ENCODE data around the gene ITPR3. TPM values are rescaled to one million over a fixed set of nuclear protein-coding genes. Genes with fewer than 3 reads are reported as not detected.

Gene ITPR3
- 1 to 10 TPM in 2 of 3 donors, under 1 TPM in 1; 0.02 to 7.2 (median 1.1) TPM for polyA plus RNA-seq

DNA sequence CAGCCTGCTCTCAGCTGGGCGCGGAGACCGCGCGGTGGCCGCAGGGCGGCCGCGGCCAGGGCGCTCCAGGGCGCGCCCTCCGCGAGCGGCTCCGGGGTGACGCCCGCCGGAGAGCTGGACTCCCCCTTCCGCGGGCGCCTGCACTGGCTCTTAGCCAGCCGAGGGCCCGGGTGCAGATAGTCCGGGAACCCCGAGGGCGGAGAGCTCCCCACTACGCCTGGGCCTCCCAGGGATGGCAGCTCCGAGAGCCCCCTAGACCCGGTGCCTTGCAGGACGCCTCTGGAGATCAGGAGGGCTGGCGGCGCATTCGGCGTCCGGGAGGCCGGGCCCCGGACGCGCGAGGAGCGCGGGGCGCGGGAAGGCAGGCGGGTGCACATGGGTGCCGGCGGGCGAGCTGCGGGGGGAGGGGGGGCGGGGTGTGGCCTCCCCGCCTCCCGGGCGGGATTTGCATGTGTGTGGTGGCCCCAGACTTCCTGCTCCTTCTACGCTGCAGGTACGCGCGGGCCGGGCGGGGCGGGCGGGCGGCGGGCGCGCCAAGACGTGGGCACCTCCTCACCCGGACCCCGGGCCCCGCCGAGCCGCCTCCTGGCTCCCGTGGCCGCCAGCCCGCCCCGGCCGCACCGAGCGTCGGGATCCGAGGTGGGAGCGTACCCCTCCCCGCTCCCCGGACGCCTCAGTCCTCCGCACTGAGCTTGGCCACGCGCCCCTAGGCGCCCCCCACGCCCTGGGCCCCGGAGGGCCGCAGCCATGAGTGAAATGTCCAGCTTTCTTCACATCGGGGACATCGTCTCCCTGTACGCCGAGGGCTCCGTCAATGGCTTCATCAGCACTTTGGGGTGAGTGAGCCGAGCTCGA, at the start of gene ITPR3:
Gene ITPR3 (plus strand): TSS at position 467 of the 855 bp plus-strand sequence. CDS start 281 bp downstream, at position 748.
- peaks cover 2 to 10% (median 2%) of the 10 kb centered on the region in 3 donors for H3K27me3 Mint-ChIP-seq (ENCODE audit: low read depth in 3 of 3)
- DNase-seq: peak; percentile 72 to 75 (median 73)

DNA sequence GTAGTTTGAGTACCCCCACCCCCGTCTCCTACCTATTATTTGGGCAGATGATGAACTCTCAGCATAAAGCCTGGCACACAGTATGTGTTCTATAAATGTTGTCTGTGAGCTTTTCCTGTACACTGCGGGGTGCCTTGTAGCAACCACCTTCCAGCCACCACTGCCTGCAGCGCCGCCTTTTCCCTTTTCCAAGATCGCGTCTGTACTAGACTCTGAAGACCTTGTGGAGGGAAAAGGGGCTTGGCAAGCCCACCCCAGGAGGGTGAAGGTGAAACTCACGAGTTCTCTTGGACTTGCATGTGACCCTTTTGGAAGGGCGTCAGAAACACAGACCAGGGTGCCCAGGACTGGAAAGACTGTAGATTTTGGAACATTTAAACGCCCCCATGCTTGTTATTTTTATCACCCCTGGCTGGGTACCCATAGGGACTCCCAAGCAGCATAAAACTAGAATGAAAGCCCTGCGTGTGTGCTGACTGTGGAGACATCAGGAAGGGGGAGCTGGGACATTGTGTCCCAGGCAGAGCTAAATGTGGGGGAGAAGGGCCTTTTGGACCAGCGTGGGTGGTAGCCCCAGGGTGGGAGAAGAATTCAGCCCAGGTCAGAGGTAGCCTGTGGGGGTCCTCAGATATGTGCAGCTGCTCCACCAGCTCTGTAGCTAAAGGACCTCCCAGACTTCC, 49.3 kb upstream of the ITPR3 start:
- Mint-ChIP-seq H3K4me3 (peak overlapping the region; percentile 89 to 98 (median 92)), H3K36me3 (peaks cover 4 to 25% (median 8%) of the 10 kb centered on the region in 3 donors), H3K4me1 (peaks cover 20 to 27% of the 10 kb centered on the region in 2 donors), H3K9me3 (no peaks in the 10 kb centered on the region), H3K27ac (peak overlapping the region; percentile 98 to 100 (median 99)), H3K27me3 (ENCODE audit: low read depth in 3 of 3) (peaks cover 11 to 14% (median 12%) of the 10 kb centered on the region in 3 donors)
- DNase-seq: no peak

More for the DNA sequence above, at the start of gene ITPR3:
- H3K9me3 Mint-ChIP-seq: no peaks in the 10 kb centered on the region
- peaks cover 62 to 67% of the 10 kb centered on the region in 2 donors for H3K4me1 Mint-ChIP-seq
- no peaks in the 10 kb centered on the region for H3K36me3 Mint-ChIP-seq
- peak within 1 kb of the TSS; percentile 95 to 99 (median 97) for H3K4me3 Mint-ChIP-seq
- peak within 1 kb of the TSS; percentile 92 to 99 (median 98) for H3K27ac Mint-ChIP-seq

DNA sequence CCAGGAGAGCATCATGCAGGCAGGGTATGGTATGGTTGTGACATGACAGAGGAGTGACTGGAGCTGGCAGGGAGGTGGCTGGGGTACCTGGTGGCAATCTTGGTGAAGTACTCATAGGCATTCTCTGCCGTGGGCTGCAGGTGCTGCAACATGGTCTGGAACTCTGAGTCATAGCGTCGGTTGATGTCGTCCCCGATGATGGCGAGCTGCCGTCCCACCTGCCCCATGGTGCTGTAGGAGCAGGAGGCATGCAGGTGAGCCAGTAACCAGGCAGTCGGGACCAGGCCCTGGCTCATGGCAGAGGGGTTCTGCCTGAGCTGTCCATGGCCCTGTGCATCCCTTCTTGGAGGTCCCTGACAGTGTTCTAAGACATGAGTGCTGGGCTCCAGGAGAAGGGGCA, 45.9 kb upstream of the ITPR3 start:
- Mint-ChIP-seq H3K27ac (peak overlapping the region in 3 of 6 donors; percentile 35 to 62 (median 40)), H3K36me3 (peaks cover 4 to 24% (median 9%) of the 10 kb centered on the region in 3 donors), H3K27me3 (ENCODE audit: low read depth in 3 of 3) (peaks cover 11 to 14% (median 13%) of the 10 kb centered on the region in 3 donors), H3K9me3 (no peaks in the 10 kb centered on the region), H3K4me1 (peaks cover 39 to 42% of the 10 kb centered on the region in 2 donors), H3K4me3 (no peak overlapping the region)
- no peak for DNase-seq

DNA sequence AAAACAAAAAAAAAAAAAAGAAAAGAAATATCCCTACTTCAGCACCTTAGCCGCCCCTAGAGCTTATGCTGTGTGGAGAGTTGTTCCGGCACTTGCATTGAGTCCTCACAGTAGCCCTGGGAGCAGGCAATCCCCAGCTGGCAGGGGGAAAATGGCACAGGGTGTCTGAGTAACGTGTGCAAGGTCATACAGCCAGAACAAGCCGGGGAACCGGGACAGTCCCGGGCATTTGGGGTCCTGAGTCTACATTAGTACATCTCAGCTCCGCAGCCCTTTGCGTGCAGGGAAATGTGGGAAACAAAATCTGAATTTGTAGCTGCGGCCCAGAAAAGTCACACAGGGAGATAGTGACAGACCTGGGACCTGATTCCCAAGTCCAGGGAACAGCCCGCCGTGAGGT, 44.5 kb upstream of the ITPR3 start:
- H3K4me3 Mint-ChIP-seq: peak overlapping the region in 3 of 5 donors; percentile 8 to 42 (median 32)
- H3K4me1 Mint-ChIP-seq: peaks cover 25 to 32% of the 10 kb centered on the region in 2 donors
- H3K27ac Mint-ChIP-seq: peak overlapping the region in 5 of 6 donors; percentile 40 to 81 (median 66)
- no peaks in the 10 kb centered on the region for H3K9me3 Mint-ChIP-seq
- peaks cover 4 to 24% (median 9%) of the 10 kb centered on the region in 3 donors for H3K36me3 Mint-ChIP-seq
- peaks cover 2 to 4% (median 4%) of the 10 kb centered on the region in 3 donors for H3K27me3 Mint-ChIP-seq (ENCODE audit: low read depth in 3 of 3)
- DNase-seq: no peak

DNA sequence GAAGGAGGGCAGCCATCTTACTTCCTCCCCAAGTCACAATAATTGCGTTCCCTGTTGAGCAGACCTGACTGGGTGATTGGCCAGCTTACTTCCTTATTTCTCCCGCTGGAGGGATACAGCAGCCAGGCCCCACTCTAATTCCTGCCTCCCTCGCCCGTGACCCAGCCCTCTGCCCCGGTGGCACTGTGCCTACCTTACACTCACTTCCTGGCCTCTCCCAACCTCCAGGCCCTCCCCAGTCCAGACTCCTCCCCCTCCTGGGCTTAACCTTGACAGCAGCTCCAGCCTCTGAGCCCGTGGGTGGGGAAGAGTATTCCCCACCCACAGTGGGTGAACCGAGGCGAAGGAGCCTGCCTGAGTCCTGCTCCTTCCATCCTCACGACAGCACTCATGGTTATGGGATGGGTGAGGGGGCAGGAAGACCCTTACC, 44.0 kb upstream of the ITPR3 start:
- DNase-seq: no peak
- H3K4me3 Mint-ChIP-seq: peak overlapping the region in 1 of 5 donors; percentile 44
- no peaks in the 10 kb centered on the region for H3K9me3 Mint-ChIP-seq
- H3K4me1 Mint-ChIP-seq: peaks cover 20 to 28% of the 10 kb centered on the region in 2 donors
- H3K27ac Mint-ChIP-seq: peak overlapping the region in 5 of 6 donors; percentile 39 to 82 (median 72)
- H3K36me3 Mint-ChIP-seq: peaks cover 4 to 24% (median 9%) of the 10 kb centered on the region in 3 donors
- peaks cover 2 to 4% (median 4%) of the 10 kb centered on the region in 3 donors for H3K27me3 Mint-ChIP-seq (ENCODE audit: low read depth in 3 of 3)

DNA sequence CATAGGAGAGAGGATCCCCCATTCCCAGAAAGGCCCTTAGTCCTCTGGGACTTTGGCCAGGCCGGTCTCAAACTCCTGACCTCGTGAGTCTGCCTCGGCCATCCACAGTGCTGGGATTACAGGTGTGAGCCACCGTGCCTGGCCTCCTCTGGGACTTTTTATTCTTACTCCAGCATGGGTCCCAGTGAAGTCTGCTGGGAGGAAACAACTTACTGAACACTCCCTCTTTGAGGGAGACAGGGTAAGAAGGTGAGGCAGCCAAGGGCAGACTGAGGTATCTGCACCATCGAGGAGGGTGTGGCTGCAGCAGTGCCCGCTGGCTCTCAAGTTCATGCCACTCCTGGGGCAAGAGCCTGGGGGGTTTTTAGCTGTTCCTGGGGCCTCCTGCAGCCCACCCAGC, 43.4 kb upstream of the ITPR3 start:
- H3K27ac Mint-ChIP-seq: peak overlapping the region; percentile 45 to 100 (median 96)
- H3K9me3 Mint-ChIP-seq: no peaks in the 10 kb centered on the region
- peaks cover 2 to 4% (median 4%) of the 10 kb centered on the region in 3 donors for H3K27me3 Mint-ChIP-seq (ENCODE audit: low read depth in 3 of 3)
- H3K4me1 Mint-ChIP-seq: peaks cover 18 to 25% of the 10 kb centered on the region in 2 donors
- DNase-seq: no peak
- peak overlapping the region; percentile 17 to 94 (median 90) for H3K4me3 Mint-ChIP-seq
- H3K36me3 Mint-ChIP-seq: peaks cover 4 to 24% (median 9%) of the 10 kb centered on the region in 3 donors

DNA sequence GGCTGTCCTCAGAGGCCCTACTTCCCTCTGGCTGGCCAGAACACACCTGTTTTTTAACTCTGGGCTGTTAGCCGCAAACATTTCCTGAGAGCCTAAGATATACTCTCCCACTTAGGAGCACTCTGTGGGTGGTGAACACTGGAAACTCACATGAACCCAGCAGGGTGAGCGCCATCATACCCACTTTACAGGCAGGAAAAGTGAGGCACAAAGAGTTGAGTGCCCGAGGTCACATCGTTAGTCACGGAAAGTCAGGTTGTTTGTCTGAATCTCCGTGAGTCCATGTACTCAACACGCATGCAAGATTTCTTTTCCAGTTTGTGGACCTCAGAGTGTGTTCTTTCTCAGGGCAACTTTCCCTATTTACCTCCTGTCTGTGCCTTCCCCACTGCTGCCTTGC, 43.0 kb upstream of the ITPR3 start:
- Mint-ChIP-seq H3K4me3 (peak overlapping the region; percentile 86 to 100 (median 90)), H3K27me3 (ENCODE audit: low read depth in 3 of 3) (peaks cover 2 to 4% (median 4%) of the 10 kb centered on the region in 3 donors), H3K36me3 (peaks cover 4 to 24% (median 9%) of the 10 kb centered on the region in 3 donors), H3K27ac (peak overlapping the region; percentile 94 to 100 (median 98)), H3K4me1 (peaks cover 18 to 25% of the 10 kb centered on the region in 2 donors), H3K9me3 (no peaks in the 10 kb centered on the region)
- DNase-seq: no peak

DNA sequence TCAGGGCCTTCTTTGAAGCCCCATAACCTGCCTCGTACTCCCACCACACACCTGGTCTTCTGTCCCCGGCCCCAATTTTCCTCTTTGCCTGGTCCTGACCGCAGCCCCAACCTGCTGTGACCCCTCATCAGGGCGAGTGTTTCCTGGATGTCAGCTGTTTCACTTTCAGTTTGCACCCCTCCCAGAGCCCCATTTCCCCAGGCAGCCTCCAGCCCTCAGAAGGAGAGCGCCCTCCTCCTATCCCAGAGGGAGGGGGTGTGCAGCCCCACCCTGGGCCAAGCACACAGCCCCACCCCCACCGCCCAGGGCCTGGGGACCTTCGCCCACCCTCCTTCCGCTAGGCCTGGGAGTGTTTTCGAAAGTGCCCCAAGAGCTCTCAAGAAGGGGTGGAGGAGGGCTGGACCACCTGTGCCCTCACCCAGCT, 42.5 kb upstream of the ITPR3 start:
- Mint-ChIP-seq H3K4me1 (peaks cover 18 to 25% of the 10 kb centered on the region in 2 donors), H3K36me3 (peaks cover 4 to 24% (median 9%) of the 10 kb centered on the region in 3 donors), H3K4me3 (peak overlapping the region; percentile 86 to 100 (median 90)), H3K27ac (peak overlapping the region; percentile 94 to 100 (median 98)), H3K27me3 (ENCODE audit: low read depth in 3 of 3) (peaks cover 2 to 4% (median 4%) of the 10 kb centered on the region in 3 donors), H3K9me3 (no peaks in the 10 kb centered on the region)
- DNase-seq: peak; percentile 54 to 64 (median 59)

DNA sequence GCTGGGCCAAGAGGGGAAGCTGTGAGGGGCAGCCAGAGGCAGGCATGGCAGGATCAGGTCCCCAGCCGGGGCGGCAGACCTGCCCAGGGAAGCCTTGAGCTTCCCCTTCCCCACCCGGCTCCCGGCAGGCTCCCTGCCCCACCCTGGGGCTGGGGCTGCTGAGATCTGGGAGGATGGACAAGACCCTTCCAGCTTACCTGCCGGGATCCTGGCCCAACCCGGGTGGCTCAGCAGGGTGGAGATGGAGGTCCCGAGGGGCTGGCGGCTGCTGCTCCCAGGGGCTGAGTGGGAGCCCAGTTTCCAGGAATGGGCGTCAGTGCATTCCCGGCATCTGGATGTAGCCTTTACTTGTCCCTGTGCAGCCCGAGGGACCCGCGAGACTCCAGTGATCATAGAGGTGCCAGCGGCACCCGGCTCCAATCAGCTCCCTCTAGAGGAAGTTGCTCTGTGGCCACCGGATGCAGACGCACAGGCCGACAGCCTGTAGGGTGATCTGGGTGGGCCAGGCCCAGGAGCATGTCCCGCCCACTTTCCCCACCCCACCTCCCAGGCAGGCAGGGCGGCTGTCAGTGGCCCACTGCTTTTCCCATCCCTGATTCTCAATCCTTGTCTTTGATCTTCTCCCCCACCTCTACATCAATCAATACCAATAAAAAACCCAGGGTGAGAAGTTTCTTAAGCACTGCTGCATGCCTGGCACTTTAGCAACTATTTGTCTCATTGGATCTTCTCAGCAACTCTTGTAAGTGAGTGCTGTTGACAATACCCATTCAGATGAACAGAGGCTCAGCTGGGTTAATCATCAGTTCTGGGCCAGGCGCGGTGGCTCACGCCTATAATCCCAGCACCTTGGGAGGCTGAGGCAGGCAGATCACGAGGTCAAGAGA, 41.1 kb upstream of the ITPR3 start, which contains the start of gene BAK1:
Gene BAK1 (minus strand): TSS at position 449 of the 887 bp plus-strand sequence. CDS start 2,672 bp downstream, outside the sequence.
- Mint-ChIP-seq H3K4me3 (peak within 1 kb of the TSS; percentile 86 to 100 (median 90)), H3K4me1 (peaks cover 18 to 25% of the 10 kb centered on the region in 2 donors), H3K27ac (peak within 1 kb of the TSS; percentile 94 to 100 (median 98)), H3K27me3 (ENCODE audit: low read depth in 3 of 3) (peaks cover 2 to 4% (median 4%) of the 10 kb centered on the region in 3 donors), H3K9me3 (no peaks in the 10 kb centered on the region), H3K36me3 (peaks cover 0 to 10% (median 4%) of the 10 kb centered on the region in 3 donors)
- peak; percentile 81 to 84 (median 82) for DNase-seq

DNA sequence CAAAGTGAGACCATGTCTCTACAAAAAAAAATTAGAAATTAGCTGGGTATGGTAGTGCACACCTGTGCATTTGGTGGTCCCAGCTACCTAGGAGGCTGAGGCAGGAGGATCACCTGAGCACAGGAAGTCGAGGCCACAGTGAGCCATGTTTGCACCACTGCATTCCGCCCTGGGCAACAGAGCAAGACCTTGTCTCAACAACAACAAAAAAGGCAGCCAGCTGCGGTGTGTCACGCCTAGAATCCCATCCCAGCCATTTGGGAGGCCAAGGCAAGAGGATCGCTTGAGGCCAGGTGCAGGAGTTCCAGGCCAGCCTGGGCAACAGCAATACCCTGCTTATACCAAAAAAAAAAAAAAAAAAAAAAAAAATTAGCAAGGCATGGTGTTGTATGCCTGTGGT, 39.9 kb upstream of the ITPR3 start:
- peaks cover 2 to 4% (median 4%) of the 10 kb centered on the region in 3 donors for H3K27me3 Mint-ChIP-seq (ENCODE audit: low read depth in 3 of 3)
- no peak for DNase-seq
- H3K9me3 Mint-ChIP-seq: no peaks in the 10 kb centered on the region
- peaks cover 0 to 6% (median 4%) of the 10 kb centered on the region in 3 donors for H3K36me3 Mint-ChIP-seq
- H3K4me3 Mint-ChIP-seq: no peak overlapping the region
- H3K4me1 Mint-ChIP-seq: peaks cover 29 to 33% of the 10 kb centered on the region in 2 donors
- no peak overlapping the region for H3K27ac Mint-ChIP-seq

DNA sequence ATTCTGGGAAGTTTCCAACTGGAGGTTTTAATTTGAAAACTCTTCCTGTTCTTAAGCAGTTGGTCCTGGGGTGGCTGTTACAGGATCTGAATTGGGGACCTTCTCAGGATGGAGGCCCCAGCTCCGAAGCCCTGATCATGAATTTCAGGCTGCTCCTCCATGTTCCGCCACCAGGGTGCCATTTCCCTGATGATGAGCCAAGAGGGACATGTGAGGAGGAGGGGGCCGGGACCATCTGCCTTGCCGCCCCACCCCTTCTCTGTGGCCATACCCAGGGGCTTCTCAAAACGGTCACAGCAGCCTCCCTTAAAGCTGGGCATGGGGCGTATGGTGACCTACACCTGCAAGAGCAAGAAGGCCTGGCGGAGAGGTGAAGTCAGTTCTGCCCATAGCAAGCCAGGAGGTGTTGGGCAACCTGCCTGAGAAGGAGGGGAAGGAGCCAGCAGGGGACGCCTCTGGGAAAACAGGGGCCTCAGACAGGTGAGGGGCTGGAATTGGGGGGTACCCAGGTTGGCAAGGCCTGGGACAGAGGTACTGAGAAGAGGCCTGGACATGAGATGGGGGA, 37.4 kb upstream of the ITPR3 start:
- Mint-ChIP-seq H3K4me3 (no peak overlapping the region), H3K36me3 (peaks cover 0 to under 1% (median 0%) of the 10 kb centered on the region in 3 donors), H3K27me3 (ENCODE audit: low read depth in 3 of 3) (peaks cover 0 to 3% (median 1%) of the 10 kb centered on the region in 3 donors)

DNA sequence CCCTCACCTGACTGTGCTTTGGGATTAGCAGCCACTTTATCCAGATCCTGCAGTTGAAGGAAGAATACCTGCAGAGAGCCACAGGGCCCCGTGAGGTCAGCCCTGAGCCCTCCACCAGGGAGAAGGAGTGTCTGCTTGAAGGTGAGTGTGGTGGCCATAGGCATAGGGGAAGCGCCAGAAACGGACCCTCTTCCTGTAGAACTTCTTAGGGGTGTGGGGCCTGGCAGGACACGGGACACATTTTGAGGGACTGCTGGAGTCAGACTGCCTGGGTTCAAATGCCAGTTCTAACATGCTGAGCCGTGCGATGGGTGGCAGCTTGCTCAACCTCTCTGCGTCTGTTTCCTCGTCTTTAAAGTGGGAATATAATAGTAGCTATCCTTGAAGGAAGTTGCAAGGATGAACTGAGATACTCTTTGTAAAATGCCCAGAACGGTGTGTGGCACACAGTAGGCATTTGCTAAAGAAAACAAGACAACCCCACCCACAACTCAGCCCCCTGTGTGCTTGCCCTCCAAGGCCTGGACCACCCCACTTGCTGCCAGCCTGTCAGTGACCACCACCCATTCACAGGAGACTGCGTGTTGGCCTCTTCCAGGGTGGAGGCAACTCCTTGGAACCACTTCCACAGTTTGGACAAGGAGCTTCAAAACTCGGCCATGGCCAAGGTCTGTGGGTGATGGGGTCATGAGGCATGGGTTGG, 36.3 kb upstream of the ITPR3 start:
- peak overlapping the region in 5 of 6 donors; percentile 46 to 80 (median 79) for H3K27ac Mint-ChIP-seq
- no peaks in the 10 kb centered on the region for H3K36me3 Mint-ChIP-seq
- peaks cover 0 to 1% (median 1%) of the 10 kb centered on the region in 3 donors for H3K27me3 Mint-ChIP-seq (ENCODE audit: low read depth in 3 of 3)
- no peaks in the 10 kb centered on the region for H3K9me3 Mint-ChIP-seq
- no peak overlapping the region for H3K4me3 Mint-ChIP-seq
- DNase-seq: no peak
- peaks cover 12 to 17% of the 10 kb centered on the region in 2 donors for H3K4me1 Mint-ChIP-seq

More for the DNA sequence above, 37.4 kb upstream of the ITPR3 start:
- H3K27ac Mint-ChIP-seq: peak overlapping the region in 1 of 6 donors; percentile 31
- H3K4me1 Mint-ChIP-seq: peaks cover 21 to 22% of the 10 kb centered on the region in 2 donors
- DNase-seq: no peak
- no peaks in the 10 kb centered on the region for H3K9me3 Mint-ChIP-seq

Data from immature natural killer cell (primary cell).